Liver (tissue), 9 donors: ENCODE measurements around the gene CD300LD. TPM values are rescaled to one million over a fixed set of nuclear protein-coding genes. Genes with fewer than 3 reads are reported as not detected.

Source experiments
- DNase-seq: peaks from one replicate; pipeline ENCODE4 v3.0.0-alpha.2; 2017; ENCODE audit warnings: low spot score
- H3K27ac ChIP-seq, 2 donors: one replicate each; pipeline ENCODE4 v1.7.0; 2013; ENCODE audit warnings: inconsistent platforms in 2 of 2, low read length in 2 of 2, control low read depth in 1 of 2, low read depth in 1 of 2, mild to moderate bottlenecking in 1 of 2
- H3K27me3 ChIP-seq, 4 donors: one replicate each; pipeline versions ENCODE4 v1.6.1 to v1.7.0; 2013; ENCODE audit warnings: low read length in 3 of 4, inconsistent platforms in 1 of 4, mild to moderate bottlenecking in 1 of 4, moderate library complexity in 1 of 4; ENCODE audit not compliant: control insufficient read depth in 4 of 4, insufficient read depth in 4 of 4
- H3K36me3 ChIP-seq, 4 donors: one replicate each; pipeline versions ENCODE4 v1.6.1 to v1.7.0; 2013; ENCODE audit warnings: low read length in 3 of 4, mild to moderate bottlenecking in 3 of 4, low read depth in 1 of 4, moderate library complexity in 1 of 4; ENCODE audit not compliant: control insufficient read depth in 4 of 4, insufficient read depth in 3 of 4
- H3K4me1 ChIP-seq, 4 donors: one replicate each; pipeline versions ENCODE4 v1.6.1 to v1.7.0; 2013; ENCODE audit warnings: low read length in 3 of 4, mild to moderate bottlenecking in 3 of 4, moderate library complexity in 1 of 4; ENCODE audit not compliant: control insufficient read depth in 4 of 4, insufficient read depth in 4 of 4
- H3K4me3 ChIP-seq, 3 donors: one replicate each; pipeline versions ENCODE4 v1.6.1 to v1.7.0; 2013; ENCODE audit warnings: low read length in 3 of 3, control low read depth in 1 of 3, low read depth in 1 of 3, mild to moderate bottlenecking in 1 of 3
- H3K9ac ChIP-seq, 2 donors: one replicate each; pipeline ENCODE4 v1.7.0; 2013; ENCODE audit warnings: low read length in 2 of 2, mild to moderate bottlenecking in 2 of 2, moderate library complexity in 2 of 2, control low read depth in 1 of 2, low read depth in 1 of 2
- H3K9me3 ChIP-seq, 4 donors: one replicate each; pipeline versions ENCODE4 v1.6.1 to v1.7.0; 2013; ENCODE audit warnings: low read length in 3 of 4; ENCODE audit not compliant: control insufficient read depth in 4 of 4
- ATF3 ChIP-seq: IDR thresholded peaks from 2 replicates; pipeline ENCODE4 v1.6.1; 2016; ENCODE audit warnings: antibody characterized with exemption
- CTCF ChIP-seq: fragments of 150-350 bp; IDR thresholded peaks from 2 replicates; pipeline ENCODE4 v1.5.1; 2017; ENCODE audit warnings: improper control_type of control experiment, low read depth, low read length; ENCODE audit not compliant: missing input control
- EGR1 ChIP-seq, 2 donors: IDR thresholded peaks; 2 replicates each; pipeline ENCODE4 v1.6.1; 2016 to 2018; ENCODE audit warnings: antibody characterized with exemption in 2 of 2, low read depth in 2 of 2
- GABPA ChIP-seq, 2 donors: IDR thresholded peaks in 1 of 2; conservative IDR thresholded peaks in 1 of 2; 2 replicates each; pipeline ENCODE4 v1.6.1; 2016; ENCODE audit warnings: antibody characterized with exemption in 2 of 2, mild to moderate bottlenecking in 1 of 2, moderate library complexity in 1 of 2
- HNF4G ChIP-seq: IDR thresholded peaks from 2 replicates; pipeline ENCODE4 v1.6.1; 2016; ENCODE audit warnings: antibody characterized with exemption
- JUND ChIP-seq, 2 donors: IDR thresholded peaks; 2 replicates each; pipeline ENCODE4 v1.6.1; 2016; ENCODE audit warnings: antibody characterized with exemption in 2 of 2
- RAD21 ChIP-seq, 2 donors: IDR thresholded peaks; 2 replicates each; pipeline ENCODE4 v1.6.1; 2016; ENCODE audit warnings: antibody characterized with exemption in 2 of 2, mild to moderate bottlenecking in 2 of 2
- REST ChIP-seq: IDR thresholded peaks from 2 replicates; pipeline ENCODE4 v1.6.1; 2016; ENCODE audit warnings: antibody characterized with exemption, mild to moderate bottlenecking
- TAF1 ChIP-seq: conservative IDR thresholded peaks from 2 replicates; pipeline ENCODE4 v1.6.1; 2016; ENCODE audit warnings: antibody characterized with exemption, mild to moderate bottlenecking
- YY1 ChIP-seq: IDR thresholded peaks from 2 replicates; pipeline ENCODE4 v1.6.1; 2016; ENCODE audit warnings: antibody characterized with exemption, mild to moderate bottlenecking
- ZBTB33 ChIP-seq: IDR thresholded peaks from 2 replicates; pipeline ENCODE4 v1.6.1; 2016; ENCODE audit warnings: antibody characterized with exemption
- WGBS: extraction: QIAGEN DNeasy Blood & Tissue Kit; methylation state at CpG from one replicate; pipeline ENCODE4 v1.1.7; 2013; 5-methylcytosine and 5-hydroxymethylcytosine counted together
- polyA plus RNA-seq, 2 donors: library from polyadenylated mRNA; stranded (reverse) in 1 of 2; unstranded in 1 of 2; fragments of 200-250 nt in 1 of 2; fragments of >200 nt in 1 of 2; fragmentation: Nextera tagmentation in 1 of 2; extraction: Ambion mirVana in 1 of 2; gene quantifications; one replicate each; pipeline versions ENCODE4 v1.2.1 to v1.2.3, GENCODE V29; 2013 to 2015
- total RNA-seq, 2 donors: library from RNA; depleted of rRNA; stranded (reverse); fragments of >200 nt; gene quantifications; one replicate each; pipeline ENCODE4 v1.2.3, GENCODE V29; 2014
- donor health status: healthy.
- donor health status: healthy.
- donor health status: healthy.
- donor health status: healthy.
- donor health status: healthy.

Gene CD300LD
- total and polyA plus RNA-seq, 4 donors, result 0.08 TPM; not detected in 3

GRCh38 chr17:74595037-74595750 is 3.1 kb upstream of the CD300LD start:
- H3K27ac ChIP-seq, result no peak overlapping the region
- H3K36me3 ChIP-seq, result no peaks in the 10 kb centered on the region
- H3K27me3 ChIP-seq, result peaks cover 0 to 2% (median under 1%) of the 10 kb centered on the region in 4 donors
- H3K9ac ChIP-seq, result no peak overlapping the region
- 64% methylated on average over 6 of the region's 6 CpGs for WGBS
- H3K4me1 ChIP-seq, result no peaks in the 10 kb centered on the region
- H3K9me3 ChIP-seq, result no peaks in the 10 kb centered on the region
- TF ChIP-seq ATF3 (no peak), CTCF (no peak), GABPA (IDR thresholded peaks at IDR 0.05 in 1 of 2, conservative IDR thresholded peaks at IDR 0.05 in 1 of 2) (no peak), HNF4G (no peak), EGR1 (IDR thresholded peaks at IDR 0.05; ENCODE audit: low read depth in 2 of 2) (no peak), REST (no peak), JUND (IDR thresholded peaks at IDR 0.05) (no peak), RAD21 (IDR thresholded peaks at IDR 0.05) (no peak), TAF1 (no peak)
- no peak for DNase-seq
- no peak overlapping the region for H3K4me3 ChIP-seq

GRCh38 chr17:74591503-74591902 is 580 bp downstream of the CD300LD start:
- H3K27me3 ChIP-seq, result no peaks in the 10 kb centered on the region
- 84% methylated on average over 1 of the region's 1 CpG for WGBS
- no peak overlapping the region for H3K4me3 ChIP-seq
- no peak overlapping the region for H3K27ac ChIP-seq
- no peaks in the 10 kb centered on the region for H3K4me1 ChIP-seq
- DNase-seq, result no peak
- H3K9me3 ChIP-seq, result no peaks in the 10 kb centered on the region
- no peak for TF ChIP-seq ZBTB33
- TF ChIP-seq HNF4G, result no peak
- TF ChIP-seq CTCF, result no peak
- TF ChIP-seq YY1, result no peak
- H3K9ac ChIP-seq, result no peak overlapping the region
- H3K36me3 ChIP-seq, result no peaks in the 10 kb centered on the region
